Measurements from ENCODE around the gene ARHGAP42. TPM values are rescaled to one million over a fixed set of nuclear protein-coding genes. Genes with fewer than 3 reads are reported as not detected.

Gene ARHGAP42
- total RNA-seq, 3 donors from 2014 or later = 14.6 to 26.7 (median 26.2) TPM

GRCh38 chr11:100990931-100991330 lies 303.8 kb downstream of the ARHGAP42 start:
- no peaks in the 10 kb centered on the region for H3K4me1 ChIP-seq
- no peaks in the 10 kb centered on the region for H3K27me3 ChIP-seq
- H3K9me3 ChIP-seq = no peaks in the 10 kb centered on the region
- no peak for TF ChIP-seq CTCF (IDR thresholded peaks at IDR 0.05)
- no peak for TF ChIP-seq POLR2AphosphoS5 (IDR thresholded peaks at IDR 0.05)
- no peak for TF ChIP-seq POLR2A (IDR thresholded peaks at IDR 0.05)
- no peaks in the 10 kb centered on the region for H3K36me3 ChIP-seq
- no peak overlapping the region for H3K4me3 ChIP-seq
- DNase-seq (ENCODE audit: low spot score in 2 of 2) = no peak
- no peak overlapping the region for H3K27ac ChIP-seq
- intact Hi-C loops (cut with DNase I; ENCODE audit: low total_unique reads) = no loop called here

DNA sequence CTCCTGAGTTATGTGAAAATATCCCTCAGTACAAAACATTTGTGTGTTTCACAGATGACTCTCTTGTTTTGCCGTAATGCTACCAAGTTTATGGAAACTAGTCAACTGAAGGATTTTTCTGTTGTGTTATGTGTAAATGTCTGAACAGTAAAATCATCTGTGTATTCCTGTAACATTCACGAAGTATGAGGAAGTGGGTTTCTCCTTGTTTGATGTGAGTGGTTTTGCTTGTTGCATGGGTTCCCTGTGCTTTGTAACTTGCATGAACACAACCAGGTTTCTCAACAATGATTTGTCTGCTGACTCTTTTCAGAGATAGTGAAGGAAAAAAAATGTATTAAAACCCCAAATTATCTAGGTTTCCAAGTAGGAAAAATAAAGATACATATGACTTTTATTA lies 304.5 kb downstream of the ARHGAP42 start:
- intact Hi-C loops (cut with DNase I; ENCODE audit: low total_unique reads) = no loop called here
- Histone ChIP-seq H3K4me3 (no peak overlapping the region), H3K36me3 (no peaks in the 10 kb centered on the region), H3K27me3 (no peaks in the 10 kb centered on the region), H3K27ac (no peak overlapping the region), H3K4me1 (no peaks in the 10 kb centered on the region), H3K9me3 (no peaks in the 10 kb centered on the region)
- DNase-seq (ENCODE audit: low spot score in 2 of 2) = no peak
- no peak for TF ChIP-seq POLR2AphosphoS5 (IDR thresholded peaks at IDR 0.05)
- TF ChIP-seq POLR2A (IDR thresholded peaks at IDR 0.05) = no peak
- TF ChIP-seq CTCF (IDR thresholded peaks at IDR 0.05) = no peak

DNA sequence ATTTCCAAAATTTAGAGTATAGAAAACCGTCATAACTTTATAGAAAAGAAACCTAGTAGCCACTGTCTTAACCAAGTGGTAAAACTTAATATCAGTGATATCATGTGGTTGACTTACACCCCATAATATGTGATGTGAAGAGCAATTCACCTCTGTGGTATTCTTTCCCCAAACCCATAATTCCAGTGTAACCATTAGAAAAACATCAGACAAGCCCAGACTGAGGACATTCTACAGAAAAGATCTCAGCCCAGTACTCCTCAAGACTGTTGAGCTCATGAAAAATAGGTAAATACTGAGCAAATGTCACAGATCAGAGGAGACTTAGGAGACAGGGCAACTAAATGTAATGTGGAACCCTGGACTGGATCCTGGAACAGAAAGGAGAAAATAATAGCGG lies 307.9 kb downstream of the ARHGAP42 start:
- intact Hi-C loops (cut with DNase I; ENCODE audit: low total_unique reads) = no loop called here
- H3K27me3 ChIP-seq = no peaks in the 10 kb centered on the region
- TF ChIP-seq POLR2AphosphoS5 (IDR thresholded peaks at IDR 0.05) (no peak), CTCF (IDR thresholded peaks at IDR 0.05) (no peak), POLR2A (IDR thresholded peaks at IDR 0.05) (no peak)
- DNase-seq (ENCODE audit: low spot score in 2 of 2) = no peak
- no peak overlapping the region for H3K4me3 ChIP-seq
- H3K36me3 ChIP-seq = no peaks in the 10 kb centered on the region
- H3K27ac ChIP-seq = no peak overlapping the region
- no peaks in the 10 kb centered on the region for H3K9me3 ChIP-seq
- no peaks in the 10 kb centered on the region for H3K4me1 ChIP-seq

DNA sequence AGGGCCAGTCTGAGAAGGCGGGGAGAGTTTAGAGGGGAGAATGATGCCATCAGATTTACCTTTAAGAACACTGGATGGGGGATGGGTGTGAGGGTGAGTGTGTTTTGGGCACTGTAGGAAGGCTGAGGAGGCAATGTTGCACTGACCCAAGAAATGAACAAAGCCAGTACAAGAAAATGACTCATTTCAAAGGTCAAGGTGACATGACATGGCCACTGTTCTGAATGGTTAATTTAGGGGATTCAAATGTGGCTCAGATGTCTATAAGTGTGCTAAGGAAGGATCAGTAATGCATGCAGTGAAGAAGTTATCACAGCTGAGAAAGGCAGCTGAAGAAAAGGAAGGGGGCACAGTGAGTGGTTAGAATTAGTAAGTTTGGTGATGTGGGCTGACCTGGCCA lies 312.7 kb downstream of the ARHGAP42 start:
- H3K27ac ChIP-seq = no peak overlapping the region
- H3K9me3 ChIP-seq = no peaks in the 10 kb centered on the region
- H3K4me1 ChIP-seq = no peaks in the 10 kb centered on the region
- intact Hi-C loops (cut with DNase I; ENCODE audit: low total_unique reads) = no loop called here
- no peak overlapping the region for H3K4me3 ChIP-seq
- no peak for DNase-seq (ENCODE audit: low spot score in 2 of 2)
- no peaks in the 10 kb centered on the region for H3K27me3 ChIP-seq
- no peaks in the 10 kb centered on the region for H3K36me3 ChIP-seq
- no peak for TF ChIP-seq CTCF (IDR thresholded peaks at IDR 0.05)
- no peak for TF ChIP-seq POLR2A (IDR thresholded peaks at IDR 0.05)
- no peak for TF ChIP-seq POLR2AphosphoS5 (IDR thresholded peaks at IDR 0.05)

DNA sequence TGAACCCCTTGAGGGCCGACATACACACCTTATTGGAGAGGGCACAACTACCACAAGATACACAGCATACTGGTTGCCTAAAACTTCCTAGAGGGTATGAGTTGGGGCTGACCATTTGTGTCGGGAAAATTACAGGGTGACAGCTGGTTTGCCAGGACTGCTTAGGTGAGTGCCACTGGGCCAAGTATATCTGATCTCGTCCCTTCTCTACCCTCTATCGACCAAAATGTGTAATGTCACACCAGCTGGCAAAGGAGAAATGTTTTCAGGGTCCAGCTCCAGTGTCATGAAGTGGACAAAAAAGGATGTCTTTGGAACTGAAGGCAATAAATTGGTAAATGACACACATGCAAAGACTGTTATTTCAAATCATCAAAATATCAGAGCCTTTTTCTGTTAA lies 316.4 kb downstream of the ARHGAP42 start:
- no peaks in the 10 kb centered on the region for H3K27me3 ChIP-seq
- DNase-seq (ENCODE audit: low spot score in 2 of 2) = no peak
- no peaks in the 10 kb centered on the region for H3K9me3 ChIP-seq
- no peak overlapping the region for H3K4me3 ChIP-seq
- no peak overlapping the region for H3K27ac ChIP-seq
- no peaks in the 10 kb centered on the region for H3K36me3 ChIP-seq
- intact Hi-C loops (cut with DNase I; ENCODE audit: low total_unique reads) = no loop called here
- TF ChIP-seq POLR2A (IDR thresholded peaks at IDR 0.05) (no peak), POLR2AphosphoS5 (IDR thresholded peaks at IDR 0.05) (no peak), CTCF (IDR thresholded peaks at IDR 0.05) (no peak)
- H3K4me1 ChIP-seq = no peaks in the 10 kb centered on the region
